Mesenchymal stem cell (in vitro differentiated cells and primary cell): ENCODE results near the gene RNF186.

Experiments
- DNase-seq: peaks from one replicate; pipeline ENCODE4 v3.0.0-alpha.2; 2013
- H2AFZ ChIP-seq: one replicate; pipeline ENCODE4 v1.6.1; 2013; ENCODE audit warnings: low read depth, mild to moderate bottlenecking, control low read depth, inconsistent platforms, low read length, moderate library complexity
- H2AK5ac ChIP-seq: 2 replicates; pipeline ENCODE4 v1.6.1; 2013; ENCODE audit warnings: low read length, moderate library complexity, mild to moderate bottlenecking, inconsistent platforms; ENCODE audit not compliant: severe bottlenecking
- H2BK120ac ChIP-seq: one replicate; pipeline ENCODE4 v1.6.1; 2013; ENCODE audit warnings: low read depth, mild to moderate bottlenecking, inconsistent platforms, low read length, moderate library complexity
- H2BK12ac ChIP-seq, 2 experiments: one replicate each; pipeline ENCODE4 v1.6.1; 2013; ENCODE audit warnings: inconsistent platforms in 2 of 2, low read length in 2 of 2, mild to moderate bottlenecking in 2 of 2, moderate library complexity in 2 of 2, control low read depth in 1 of 2
- H2BK15ac ChIP-seq: one replicate; pipeline ENCODE4 v1.6.1; 2013; ENCODE audit warnings: mild to moderate bottlenecking, low read depth, inconsistent platforms; ENCODE audit not compliant: poor library complexity, severe bottlenecking
- H2BK5ac ChIP-seq: 2 replicates; pipeline ENCODE4 v1.6.1; 2013; ENCODE audit warnings: low read depth, mild to moderate bottlenecking, low read length, control low read depth, inconsistent platforms; ENCODE audit not compliant: poor library complexity, severe bottlenecking
- H3K14ac ChIP-seq, 2 experiments: one replicate each; pipeline ENCODE4 v1.6.1; 2013; ENCODE audit warnings: inconsistent platforms in 2 of 2, low read length in 2 of 2, control low read depth in 1 of 2, mild to moderate bottlenecking in 1 of 2, moderate library complexity in 1 of 2
- H3K18ac ChIP-seq, 2 experiments: one replicate each; pipeline ENCODE4 v1.6.1; 2013; ENCODE audit warnings: inconsistent platforms in 2 of 2, low read length in 2 of 2, control low read depth in 1 of 2, low read depth in 1 of 2, mild to moderate bottlenecking in 1 of 2
- H3K23ac ChIP-seq, 2 experiments: one replicate each; pipeline ENCODE4 v1.6.1; 2013; ENCODE audit warnings: inconsistent platforms in 2 of 2, low read length in 2 of 2, mild to moderate bottlenecking in 2 of 2, moderate library complexity in 2 of 2, control low read depth in 1 of 2
- H3K27ac ChIP-seq: 2 replicates; pipeline ENCODE4 v1.5.1; 2013; ENCODE audit warnings: mild to moderate bottlenecking, moderate library complexity, low read length, control low read depth, inconsistent platforms; ENCODE audit not compliant: poor library complexity, severe bottlenecking
- H3K27me3 ChIP-seq, 2 experiments: 2 replicates each; pipeline versions ENCODE4 v1.6.1 to v1.7.0; 2013; ENCODE audit warnings: low read length in 2 of 2, mild to moderate bottlenecking in 2 of 2, moderate library complexity in 2 of 2, control low read depth in 1 of 2, inconsistent platforms in 1 of 2; ENCODE audit not compliant: control insufficient read depth in 1 of 2, insufficient read depth in 1 of 2
- H3K36me3 ChIP-seq, 2 experiments: 2 replicates each; pipeline versions ENCODE4 v1.6.1 to v1.7.0; 2013; ENCODE audit warnings: low read length in 2 of 2, control low read depth in 1 of 2, inconsistent platforms in 1 of 2, low read depth in 1 of 2, mild to moderate bottlenecking in 1 of 2; ENCODE audit not compliant: insufficient read depth in 2 of 2, control insufficient read depth in 1 of 2
- H3K4ac ChIP-seq, 2 experiments: one replicate each; pipeline ENCODE4 v1.6.1; 2013; ENCODE audit warnings: inconsistent platforms in 2 of 2, low read length in 2 of 2, mild to moderate bottlenecking in 2 of 2, moderate library complexity in 2 of 2, control low read depth in 1 of 2, low read depth in 1 of 2
- H3K4me1 ChIP-seq: 2 replicates; pipeline ENCODE4 v1.6.1; 2013; ENCODE audit warnings: low read depth, low read length, control low read depth; ENCODE audit not compliant: control insufficient read depth, insufficient read depth
- H3K4me2 ChIP-seq: 2 replicates; pipeline ENCODE4 v1.6.1; 2013; ENCODE audit warnings: low read length, mild to moderate bottlenecking, inconsistent platforms; ENCODE audit not compliant: poor library complexity, severe bottlenecking
- H3K4me3 ChIP-seq, 2 experiments: 2 replicates each; pipeline versions ENCODE4 v1.5.1 to v1.7.0; 2013; ENCODE audit warnings: low read length in 2 of 2, mild to moderate bottlenecking in 2 of 2, control low read depth in 1 of 2, low read depth in 1 of 2; ENCODE audit not compliant: insufficient read depth in 1 of 2
- H3K79me1 ChIP-seq: replicated peaks from 2 replicates; pipeline ENCODE4 v1.6.1; 2013; ENCODE audit warnings: mild to moderate bottlenecking, control low read depth, low read length, inconsistent platforms; ENCODE audit not compliant: poor library complexity, severe bottlenecking
- H3K9ac ChIP-seq: 2 replicates; pipeline ENCODE4 v1.7.0; 2013; ENCODE audit warnings: mild to moderate bottlenecking, low read length, moderate library complexity
- H3K9me3 ChIP-seq: 2 replicates; pipeline ENCODE4 v1.7.0; 2013; ENCODE audit warnings: mild to moderate bottlenecking, low read length; ENCODE audit not compliant: control insufficient read depth
- H4K8ac ChIP-seq: one replicate; pipeline ENCODE4 v1.6.1; 2013; ENCODE audit warnings: inconsistent platforms, mild to moderate bottlenecking, low read length, moderate library complexity
- H4K91ac ChIP-seq: one replicate; pipeline ENCODE4 v1.6.1; 2013; ENCODE audit warnings: mild to moderate bottlenecking, low read length, inconsistent platforms
- WGBS: methylation state at CpG from one replicate; pipeline ENCODE4 v1.1.7; 2013; ENCODE audit warnings: mixed read lengths; 5-methylcytosine and 5-hydroxymethylcytosine counted together

RNF186 gene

GRCh38 chr1:19815801-19816736 lies 986 bp upstream of the RNF186 start:
- Histone ChIP-seq H3K4me3 (no peak overlapping the region), H3K4ac (no peak overlapping the region), H3K27me3 (no peaks in the 10 kb centered on the region), H4K8ac (no peak overlapping the region), H3K79me1 (no peaks in the 10 kb centered on the region), H3K36me3 (no peaks in the 10 kb centered on the region), H2BK12ac (no peak overlapping the region), H2BK15ac (no peak overlapping the region), H3K18ac (no peak overlapping the region), H3K23ac (no peak overlapping the region), H3K27ac (no peak overlapping the region), H3K4me1 (peaks cover 12% of the 10 kb centered on the region), H3K14ac (no peak overlapping the region), H2BK120ac (no peak overlapping the region), H4K91ac (no peak overlapping the region), H3K9me3 (no peaks in the 10 kb centered on the region), H2AFZ (no peak overlapping the region), H3K9ac (no peak overlapping the region), H2AK5ac (no peak overlapping the region), H2BK5ac (no peak overlapping the region), H3K4me2 (no peak overlapping the region)
- no peak for DNase-seq
- 83% methylated on average over 15 of the region's 15 CpGs for WGBS

GRCh38 chr1:19814244-19814661 lies 830 bp downstream of the RNF186 start:
- Histone ChIP-seq H4K8ac (no peak overlapping the region), H3K9me3 (peaks cover under 1% of the 10 kb centered on the region), H3K4me1 (peaks cover 12% of the 10 kb centered on the region), H3K4me2 (no peak overlapping the region), H2BK15ac (no peak overlapping the region), H3K18ac (no peak overlapping the region), H3K4me3 (no peak overlapping the region), H2BK12ac (no peak overlapping the region), H2BK5ac (no peak overlapping the region), H2BK120ac (no peak overlapping the region), H3K27ac (no peak overlapping the region), H3K27me3 (no peaks in the 10 kb centered on the region), H4K91ac (no peak overlapping the region), H2AK5ac (no peak overlapping the region), H3K4ac (no peak overlapping the region), H2AFZ (no peak overlapping the region), H3K23ac (no peak overlapping the region), H3K79me1 (no peaks in the 10 kb centered on the region), H3K9ac (no peak overlapping the region), H3K36me3 (no peaks in the 10 kb centered on the region), H3K14ac (no peak overlapping the region)
- no peak for DNase-seq
- WGBS = 91% methylated on average over 15 of the region's 15 CpGs

- H4K8ac ChIP-seq = no peak overlapping the region
- H2BK5ac ChIP-seq = no peak overlapping the region
- H3K9me3 ChIP-seq = peaks cover 3% of the 10 kb centered on the region
- 75% methylated on average over 1 of the region's 4 CpGs for WGBS
- H4K91ac ChIP-seq = no peak overlapping the region
- H3K4me2 ChIP-seq = no peak overlapping the region
- H3K4me1 ChIP-seq = peaks cover 12% of the 10 kb centered on the region
- H3K9ac ChIP-seq = no peak overlapping the region
- DNase-seq = no peak
- H3K27ac ChIP-seq = no peak overlapping the region
- H3K14ac ChIP-seq = no peak overlapping the region
- no peak overlapping the region for H2BK120ac ChIP-seq
- no peak overlapping the region for H3K4ac ChIP-seq
- no peak overlapping the region for H3K23ac ChIP-seq
- no peaks in the 10 kb centered on the region for H3K27me3 ChIP-seq
- H3K79me1 ChIP-seq = no peaks in the 10 kb centered on the region
- H3K18ac ChIP-seq = no peak overlapping the region
- H2BK15ac ChIP-seq = no peak overlapping the region
- no peak overlapping the region for H2AFZ ChIP-seq
- no peak overlapping the region for H3K4me3 ChIP-seq
- no peaks in the 10 kb centered on the region for H3K36me3 ChIP-seq
- no peak overlapping the region for H2BK12ac ChIP-seq
- no peak overlapping the region for H2AK5ac ChIP-seq
Observed at GRCh38 chr1:19813643-19813960, 1.5 kb downstream of the RNF186 start.

- 75% methylated on average over 14 of the region's 15 CpGs for WGBS
- no peak overlapping the region for H3K18ac ChIP-seq
Observed at GRCh38 chr1:19812875-19813642, 2.0 kb downstream of the RNF186 start.

More at GRCh38 chr1:19812875-19813642, 2.0 kb downstream of the RNF186 start:
- no peak overlapping the region for H4K8ac ChIP-seq
- no peak for DNase-seq
- no peak overlapping the region for H2AFZ ChIP-seq
- H3K23ac ChIP-seq = no peak overlapping the region
- H3K9ac ChIP-seq = no peak overlapping the region
- H4K91ac ChIP-seq = no peak overlapping the region
- no peak overlapping the region for H3K4ac ChIP-seq
- H3K14ac ChIP-seq = no peak overlapping the region
- H2AK5ac ChIP-seq = no peak overlapping the region
- H2BK12ac ChIP-seq = no peak overlapping the region
- no peak overlapping the region for H2BK120ac ChIP-seq
- no peak overlapping the region for H3K27ac ChIP-seq
- H3K9me3 ChIP-seq = peaks cover 3% of the 10 kb centered on the region
- no peaks in the 10 kb centered on the region for H3K79me1 ChIP-seq
- H3K4me3 ChIP-seq = no peak overlapping the region
- no peak overlapping the region for H2BK15ac ChIP-seq
- no peak overlapping the region for H2BK5ac ChIP-seq
- H3K4me2 ChIP-seq = no peak overlapping the region
- H3K36me3 ChIP-seq = no peaks in the 10 kb centered on the region
- H3K27me3 ChIP-seq = no peaks in the 10 kb centered on the region
- H3K4me1 ChIP-seq = peaks cover 14% of the 10 kb centered on the region
